Measurements from ENCODE around the gene KIF3B. TPM values are rescaled to one million over a fixed set of nuclear protein-coding genes. Genes with fewer than 3 reads are reported as not detected.

Gene KIF3B
- total RNA-seq, 1 experiment from 2014 or later, result 49.0 TPM

DNA sequence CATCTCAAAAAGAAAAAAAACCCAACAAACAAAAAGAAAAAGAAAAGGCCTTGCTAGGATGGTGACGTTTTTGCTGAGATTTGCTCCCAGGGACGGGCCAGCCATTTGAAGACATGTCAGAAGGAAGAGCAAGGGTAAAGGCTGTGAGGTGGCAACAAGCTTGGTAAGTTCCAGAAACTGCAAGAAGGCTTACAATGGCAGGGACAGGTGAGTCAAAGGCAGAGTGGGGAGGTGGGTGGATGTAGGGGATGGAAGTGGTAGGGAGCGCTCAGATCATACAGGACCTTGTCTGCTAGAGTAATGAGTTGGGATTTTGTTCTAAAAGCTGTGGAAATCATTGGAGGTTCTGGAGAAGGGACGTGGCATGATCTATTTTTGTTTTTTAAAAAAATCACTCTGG is 4.3 kb downstream of the KIF3B start:
- Histone ChIP-seq H3K27me3 (replicated peaks; ENCODE audit: control insufficient read depth, insufficient read depth, low read length) (no peaks in the 10 kb centered on the region), H3K4me3 (ENCODE audit: low read depth, low read length) (no peak overlapping the region), H3K9me3 (no peaks in the 10 kb centered on the region), H3K4me1 (peaks cover 39% of the 10 kb centered on the region), H3K36me3 (ENCODE audit: control insufficient read depth, insufficient read depth, low read length) (0 out of 2 replicates have a peak, but pooled peaks cover 1% of the 10 kb centered on the region)
- CTCF ChIA-PET, result no interaction called here
- peaks cover 26% of the 10 kb centered on the region for H3K4me1 Mint-ChIP-seq (ENCODE audit: low read depth, unreplicated experiment)
- H3K36me3 Mint-ChIP-seq (ENCODE audit: insufficient read depth, unreplicated experiment), result peaks cover 15% of the 10 kb centered on the region
- TF ChIP-seq, protein P1, sequence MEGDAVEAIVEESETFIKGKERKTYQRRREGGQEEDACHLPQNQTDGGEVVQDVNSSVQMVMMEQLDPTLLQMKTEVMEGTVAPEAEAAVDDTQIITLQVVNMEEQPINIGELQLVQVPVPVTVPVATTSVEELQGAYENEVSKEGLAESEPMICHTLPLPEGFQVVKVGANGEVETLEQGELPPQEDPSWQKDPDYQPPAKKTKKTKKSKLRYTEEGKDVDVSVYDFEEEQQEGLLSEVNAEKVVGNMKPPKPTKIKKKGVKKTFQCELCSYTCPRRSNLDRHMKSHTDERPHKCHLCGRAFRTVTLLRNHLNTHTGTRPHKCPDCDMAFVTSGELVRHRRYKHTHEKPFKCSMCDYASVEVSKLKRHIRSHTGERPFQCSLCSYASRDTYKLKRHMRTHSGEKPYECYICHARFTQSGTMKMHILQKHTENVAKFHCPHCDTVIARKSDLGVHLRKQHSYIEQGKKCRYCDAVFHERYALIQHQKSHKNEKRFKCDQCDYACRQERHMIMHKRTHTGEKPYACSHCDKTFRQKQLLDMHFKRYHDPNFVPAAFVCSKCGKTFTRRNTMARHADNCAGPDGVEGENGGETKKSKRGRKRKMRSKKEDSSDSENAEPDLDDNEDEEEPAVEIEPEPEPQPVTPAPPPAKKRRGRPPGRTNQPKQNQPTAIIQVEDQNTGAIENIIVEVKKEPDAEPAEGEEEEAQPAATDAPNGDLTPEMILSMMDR (IDR thresholded peaks at IDR 0.05; ENCODE audit: insufficient read depth in 1 of 2, low read depth in 1 of 2, low read length in 1 of 2, severe bottlenecking in 1 of 2, unreplicated experiment in 1 of 2), result no peak
- H3K9me3 Mint-ChIP-seq (ENCODE audit: unreplicated experiment), result no peaks in the 10 kb centered on the region
- H3K27ac Mint-ChIP-seq (ENCODE audit: unreplicated experiment), result no peak overlapping the region
- BruUV-seq (replicated peaks), result no TSS peak
- DNase-seq, result no peak
- H3K4me3 Mint-ChIP-seq (ENCODE audit: unreplicated experiment), result no peak overlapping the region
- intact Hi-C loops (cut with micrococcal nuclease; ENCODE audit: unreplicated experiment), result no loop called here
- H3K27me3 Mint-ChIP-seq (ENCODE audit: insufficient read depth, unreplicated experiment), result no peaks in the 10 kb centered on the region
- POLR2A ChIA-PET, result no interaction called here

DNA sequence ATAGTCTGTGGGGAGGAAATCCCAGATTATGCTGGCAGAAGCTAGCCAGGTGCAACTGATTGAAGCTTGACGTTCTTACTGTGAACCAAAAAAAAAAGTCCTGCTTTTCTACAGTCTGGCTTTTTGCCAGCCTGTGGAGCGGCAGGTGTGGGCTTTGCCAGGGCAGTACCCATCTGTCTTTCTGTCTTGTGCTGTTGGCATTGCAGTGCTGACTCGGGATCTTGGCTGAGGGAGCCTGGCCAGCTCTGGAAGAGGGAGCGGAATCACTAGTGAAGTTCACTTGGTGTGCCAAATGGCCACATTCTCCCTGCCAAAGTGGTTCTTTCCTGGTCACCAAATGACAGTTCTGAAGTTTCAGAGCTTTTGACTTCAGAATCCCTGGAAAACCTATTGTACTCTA is 5.0 kb downstream of the KIF3B start:
- POLR2A ChIA-PET, result no interaction called here
- 0 out of 2 replicates have a peak, but pooled peaks cover 1% of the 10 kb centered on the region for H3K36me3 ChIP-seq (ENCODE audit: control insufficient read depth, insufficient read depth, low read length)
- intact Hi-C loops (cut with micrococcal nuclease; ENCODE audit: unreplicated experiment), result no loop called here
- Mint-ChIP-seq H3K27me3 (ENCODE audit: insufficient read depth, unreplicated experiment) (no peaks in the 10 kb centered on the region), H3K36me3 (ENCODE audit: insufficient read depth, unreplicated experiment) (peaks cover 15% of the 10 kb centered on the region), H3K4me1 (ENCODE audit: low read depth, unreplicated experiment) (peaks cover 20% of the 10 kb centered on the region), H3K4me3 (ENCODE audit: unreplicated experiment) (no peak overlapping the region), H3K9me3 (ENCODE audit: unreplicated experiment) (no peaks in the 10 kb centered on the region), H3K27ac (ENCODE audit: unreplicated experiment) (no peak overlapping the region)
- H3K4me3 ChIP-seq (ENCODE audit: low read depth, low read length), result no peak overlapping the region
- no TSS peak for BruUV-seq (replicated peaks)
- no peaks in the 10 kb centered on the region for H3K27me3 ChIP-seq (replicated peaks; ENCODE audit: control insufficient read depth, insufficient read depth, low read length)
- TF ChIP-seq, protein P1 (IDR thresholded peaks at IDR 0.05; ENCODE audit: insufficient read depth in 1 of 2, low read depth in 1 of 2, low read length in 1 of 2, severe bottlenecking in 1 of 2, unreplicated experiment in 1 of 2), result no peak
- peaks cover 42% of the 10 kb centered on the region for H3K4me1 ChIP-seq
- no peak for DNase-seq
- no peaks in the 10 kb centered on the region for H3K9me3 ChIP-seq
- CTCF ChIA-PET, result no interaction called here

DNA sequence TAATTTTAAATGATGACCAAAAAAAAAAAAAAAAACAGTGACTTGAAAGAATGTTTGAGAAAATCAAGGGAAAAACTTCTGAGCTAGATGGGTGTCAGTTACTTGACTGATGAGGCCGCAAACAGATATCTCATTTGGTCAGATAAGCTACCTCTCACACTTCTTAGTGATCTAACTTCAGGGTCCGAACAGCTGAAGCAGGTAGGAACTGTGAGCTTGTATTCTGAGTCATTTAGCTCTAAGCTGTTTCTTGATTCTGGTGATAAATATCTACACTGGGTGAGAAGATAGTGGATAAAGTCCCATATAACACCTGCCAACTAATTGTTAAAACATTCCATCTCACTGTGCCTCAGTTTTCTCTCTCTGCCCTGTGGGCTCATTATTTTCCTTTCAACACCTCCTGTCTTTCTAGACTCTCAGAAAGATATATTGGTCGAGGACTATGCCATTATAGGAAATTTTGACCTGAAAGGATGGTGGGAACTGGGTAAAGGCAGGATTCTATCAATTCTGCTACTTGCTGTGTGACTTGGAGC is 7.7 kb downstream of the KIF3B start:
- no peak for DNase-seq
- H3K27me3 ChIP-seq (replicated peaks; ENCODE audit: control insufficient read depth, insufficient read depth, low read length), result no peaks in the 10 kb centered on the region
- H3K9me3 Mint-ChIP-seq (ENCODE audit: unreplicated experiment), result no peaks in the 10 kb centered on the region
- no peaks in the 10 kb centered on the region for H3K27me3 Mint-ChIP-seq (ENCODE audit: insufficient read depth, unreplicated experiment)
- TF ChIP-seq, protein P1 (IDR thresholded peaks at IDR 0.05; ENCODE audit: insufficient read depth in 1 of 2, low read depth in 1 of 2, low read length in 1 of 2, severe bottlenecking in 1 of 2, unreplicated experiment in 1 of 2), result no peak
- H3K4me1 Mint-ChIP-seq (ENCODE audit: low read depth, unreplicated experiment), result peaks cover 27% of the 10 kb centered on the region
- no peaks in the 10 kb centered on the region for H3K36me3 ChIP-seq (ENCODE audit: control insufficient read depth, insufficient read depth, low read length)
- peaks cover 19% of the 10 kb centered on the region for H3K36me3 Mint-ChIP-seq (ENCODE audit: insufficient read depth, unreplicated experiment)
- H3K4me3 ChIP-seq (ENCODE audit: low read depth, low read length), result no peak overlapping the region
- BruUV-seq (replicated peaks), result no TSS peak
- peak overlapping the region; percentile 4 for H3K27ac Mint-ChIP-seq (ENCODE audit: unreplicated experiment)
- intact Hi-C loops (cut with micrococcal nuclease; ENCODE audit: unreplicated experiment), result no loop called here
- ChIA-PET CTCF (interaction anchor here (0.6 to 1.2 kb wide), 2 partner anchors 18 to 206 kb away, joined by 3 read pairs; no protein-coding TSS in a partner anchor), POLR2A (interaction anchor here (0.6 kb wide), 1 partner anchor 26 kb away, joined by 3 read pairs; no protein-coding TSS in a partner anchor)
- no peak overlapping the region for H3K4me3 Mint-ChIP-seq (ENCODE audit: unreplicated experiment)
- no peaks in the 10 kb centered on the region for H3K9me3 ChIP-seq
- H3K4me1 ChIP-seq, result peaks cover 56% of the 10 kb centered on the region
